GM23338 (cell line): Measurements from ENCODE around the gene SCYGR2. TPM values are rescaled to one million over a fixed set of nuclear protein-coding genes. Genes with fewer than 3 reads are reported as not detected.

ENCODE experiments used
- ATAC-seq: fragments of 200-7000 bp; cut with Tn5 transposase; 3 replicates; pipeline ENCODE4 v1.9.1; 2020
- DNase-seq: peaks from one replicate; pipeline ENCODE4 v3.0.0-alpha.2; 2015; ENCODE audit warnings: low spot score
- H2AFZ ChIP-seq: fragments of 200-600 bp; sonication (generic); 2 replicates; pipeline ENCODE4 v1.8.0; 2016; ENCODE audit warnings: antibody characterized with exemption, mild to moderate bottlenecking, moderate library complexity
- H3F3A ChIP-seq: fragments of 200-600 bp; sonication (generic); replicated peaks from 2 replicates; pipeline ENCODE4 v1.8.0; 2017; ENCODE audit warnings: antibody characterized with exemption, mixed run types, low read depth
- H3K27ac ChIP-seq: fragments of 200-600 bp; sonication (generic); 2 replicates; pipeline ENCODE4 v1.6.1; 2016; ENCODE audit warnings: low read depth
- H3K27me3 ChIP-seq: fragments of 200-600 bp; sonication (generic); 2 replicates; pipeline ENCODE4 v1.8.0; 2016; ENCODE audit warnings: mild to moderate bottlenecking, mixed run types, moderate library complexity; ENCODE audit not compliant: insufficient read depth
- H3K36me3 ChIP-seq: fragments of 200-600 bp; sonication (generic); 2 replicates; pipeline ENCODE4 v1.8.0; 2016; ENCODE audit warnings: mild to moderate bottlenecking; ENCODE audit not compliant: insufficient read depth
- H3K4me1 ChIP-seq: fragments of 200-600 bp; sonication (generic); 2 replicates; pipeline ENCODE4 v1.8.0; 2016; ENCODE audit warnings: mild to moderate bottlenecking, moderate library complexity; ENCODE audit not compliant: insufficient read depth
- H3K4me2 ChIP-seq: fragments of 200-600 bp; sonication (generic); 2 replicates; pipeline ENCODE4 v1.7.1; 2017; ENCODE audit warnings: mixed run types
- H3K4me3 ChIP-seq: fragments of 200-600 bp; sonication (generic); 2 replicates; pipeline ENCODE4 v1.6.1; 2016; ENCODE audit warnings: mixed run types
- H3K79me2 ChIP-seq: fragments of 200-600 bp; sonication (generic); replicated peaks from 2 replicates; pipeline ENCODE4 v1.8.0; 2017; ENCODE audit warnings: mild to moderate bottlenecking; ENCODE audit not compliant: insufficient read depth
- H3K9me2 ChIP-seq: fragments of 200-600 bp; sonication (generic); 2 replicates; pipeline ENCODE4 v1.8.0; 2017; ENCODE audit not compliant: insufficient read depth
- H4K20me1 ChIP-seq: fragments of 200-600 bp; sonication (generic); replicated peaks from 2 replicates; pipeline ENCODE4 v1.8.0; 2017; ENCODE audit warnings: mild to moderate bottlenecking; ENCODE audit not compliant: insufficient read depth
- H3K27ac Mint-ChIP-seq: 2 replicates; pipeline ENCODE4 v1.8.0; 2020; ENCODE audit warnings: inconsistent platforms, mild to moderate bottlenecking, moderate library complexity, mixed read lengths
- H3K27me3 Mint-ChIP-seq: 3 replicates; pipeline ENCODE4 v1.8.0; 2022; ENCODE audit warnings: low read depth, mild to moderate bottlenecking, moderate library complexity, mixed read lengths, inconsistent platforms; ENCODE audit not compliant: insufficient read depth, poor library complexity
- H3K36me3 Mint-ChIP-seq: 3 replicates; pipeline ENCODE4 v1.8.0; 2021; ENCODE audit warnings: low read depth, mild to moderate bottlenecking, inconsistent platforms, moderate library complexity, mixed read lengths
- H3K4me1 Mint-ChIP-seq: 3 replicates; pipeline ENCODE4 v1.8.0; 2020; ENCODE audit warnings: mild to moderate bottlenecking, inconsistent platforms, mixed read lengths
- H3K4me3 Mint-ChIP-seq: 3 replicates; pipeline ENCODE4 v1.8.0; 2021; ENCODE audit warnings: moderate library complexity, mild to moderate bottlenecking, inconsistent platforms, mixed read lengths
- H3K9me3 Mint-ChIP-seq: 3 replicates; pipeline ENCODE4 v1.8.0; 2020; ENCODE audit warnings: moderate library complexity, mild to moderate bottlenecking, inconsistent platforms, mixed read lengths
- CREB1 ChIP-seq: fragments of 250-450 bp; sonication (Bioruptor Pico); IDR thresholded peaks from 2 replicates; pipeline ENCODE4 v1.5.0; 2020; ENCODE audit warnings: low read depth, mild to moderate bottlenecking, moderate library complexity
- CTCF ChIP-seq, 2 experiments: fragments of 200-600 bp in 1 of 2; sonication (generic) in 1 of 2; conservative IDR thresholded peaks; 2 replicates each; pipeline versions ENCODE4 v1.5.1 to v1.6.1; 2016 to 2017; ENCODE audit warnings: antibody characterized with exemption in 2 of 2, low read depth in 2 of 2, mild to moderate bottlenecking in 2 of 2, moderate library complexity in 1 of 2
- ETS1 ChIP-seq: IDR thresholded peaks from 2 replicates; pipeline ENCODE4 v1.6.1; 2016; ENCODE audit warnings: antibody characterized with exemption
- EZH2 ChIP-seq: fragments of 200-600 bp; sonication (generic); IDR thresholded peaks from one replicate; pipeline ENCODE4 v1.8.0; 2017; ENCODE audit warnings: antibody characterized with exemption, mild to moderate bottlenecking, low read depth; ENCODE audit not compliant: unreplicated experiment
- EZH2phosphoT487 ChIP-seq: fragments of 200-600 bp; sonication (generic); IDR thresholded peaks from one replicate; pipeline ENCODE4 v1.8.1; 2018; ENCODE audit warnings: antibody characterized with exemption; ENCODE audit not compliant: unreplicated experiment
- JUNB ChIP-seq: IDR thresholded peaks from one replicate; pipeline ENCODE4 v1.6.1; 2016; ENCODE audit warnings: antibody characterized with exemption; ENCODE audit not compliant: unreplicated experiment
- NANOG ChIP-seq: IDR thresholded peaks from 2 replicates; pipeline ENCODE4 v1.6.1; 2016; ENCODE audit warnings: antibody characterized with exemption, borderline replicate concordance
- POLR2AphosphoS5 ChIP-seq: IDR thresholded peaks from 2 replicates; pipeline ENCODE4 v1.6.1; 2016; ENCODE audit warnings: antibody characterized with exemption, low read depth
- REST ChIP-seq: IDR thresholded peaks from one replicate; pipeline ENCODE4 v1.6.1; 2018; ENCODE audit warnings: antibody characterized with exemption; ENCODE audit not compliant: unreplicated experiment
- STAT1 ChIP-seq: IDR thresholded peaks from one replicate; pipeline ENCODE4 v1.6.1; 2016; ENCODE audit warnings: antibody characterized with exemption; ENCODE audit not compliant: unreplicated experiment
- ZNF114 ChIP-seq: fragments of 250-450 bp; sonication (Bioruptor Pico); IDR thresholded peaks from 2 replicates; pipeline ENCODE4 v1.5.0; 2020; ENCODE audit warnings: mild to moderate bottlenecking, moderate library complexity
- ZNF331 ChIP-seq: fragments of 250-450 bp; sonication (Bioruptor Pico); IDR thresholded peaks from 2 replicates; pipeline ENCODE4 v1.5.0; 2020; ENCODE audit warnings: low read depth, mild to moderate bottlenecking, moderate library complexity
- ZNF462 ChIP-seq: fragments of 250-450 bp; sonication (Bioruptor Pico); IDR thresholded peaks from 2 replicates; pipeline ENCODE4 v1.5.0; 2020; ENCODE audit warnings: mild to moderate bottlenecking, moderate library complexity
- polyA plus RNA-seq: library from polyadenylated mRNA; unstranded; fragments of >200 nt; fragmentation: Nextera tagmentation; extraction: Ambion mirVana; gene quantifications from 2 replicates; pipeline ENCODE4 v1.2.1, GENCODE V29; 2016
- total RNA-seq: library from RNA; depleted of rRNA; stranded (reverse); fragments of >200 nt; shearing (Covaris generic); gene quantifications from 2 replicates; pipeline ENCODE4 v1.2.3, GENCODE V29; 2014

SCYGR2 gene
- total and polyA plus RNA-seq, 2 experiments from 2014 or later: not detected

- no peak overlapping the region for H3K4me2 ChIP-seq
- ATAC-seq (no peak), DNase-seq (no peak)
- H3K79me2 ChIP-seq: no peaks in the 10 kb centered on the region
- no peak overlapping the region for H2AFZ ChIP-seq
- Mint-ChIP-seq H3K4me3 (no peak overlapping the region), H3K27ac (no peak overlapping the region), H3K9me3 (no peaks in the 10 kb centered on the region), H3K27me3 (peaks cover 2% of the 10 kb centered on the region), H3K4me1 (peaks cover 4% of the 10 kb centered on the region), H3K36me3 (no peaks in the 10 kb centered on the region)
- H4K20me1 ChIP-seq: no peaks in the 10 kb centered on the region
- H3K4me3 ChIP-seq: no peak overlapping the region
- TF ChIP-seq EZH2: no peak
- TF ChIP-seq STAT1: no peak
- TF ChIP-seq ZNF462 (CRISPR knock-in tag): no peak
- TF ChIP-seq ETS1: no peak
- TF ChIP-seq POLR2AphosphoS5: no peak
- no peak for TF ChIP-seq CTCF (conservative IDR thresholded peaks at IDR 0.05; ENCODE audit: low read depth in 2 of 2)
- no peak for TF ChIP-seq NANOG
- TF ChIP-seq ZNF114 (CRISPR knock-in tag): no peak
- no peak for TF ChIP-seq EZH2phosphoT487
- TF ChIP-seq JUNB: no peak
- no peak for TF ChIP-seq CREB1 (CRISPR knock-in tag)
- TF ChIP-seq REST: no peak
- no peak for TF ChIP-seq ZNF331
- H3K9me2 ChIP-seq: no peaks in the 10 kb centered on the region
- H3K4me1 ChIP-seq: no peaks in the 10 kb centered on the region
- no peaks in the 10 kb centered on the region for H3F3A ChIP-seq
- H3K36me3 ChIP-seq: no peaks in the 10 kb centered on the region
- H3K27me3 ChIP-seq: no peaks in the 10 kb centered on the region
- H3K27ac ChIP-seq: no peak overlapping the region
These were observed 24.5 kb downstream of the SCYGR2 start for GRCh38 chr2:227623226-227623625.
